GM12878 (cell line): ENCODE measurements around the gene SAFB. TPM values are rescaled to one million over a fixed set of nuclear protein-coding genes. Genes with fewer than 3 reads are reported as not detected.
A peak's percentile ranks its signal among the peaks of the same experiment; 100 is the strongest.

Source experiments
- ATF2 ChIP-seq: IDR thresholded peaks from 2 replicates; pipeline ENCODE4 v1.6.1; 2012; ENCODE audit warnings: low read length, inconsistent platforms
- BRCA1 ChIP-seq: IDR thresholded peaks from 2 replicates; pipeline ENCODE4 v1.6.1; 2011; ENCODE audit warnings: low read depth, low read length, improper control_type of control experiment
- CBFB ChIP-seq: IDR thresholded peaks from 2 replicates; pipeline ENCODE4 v1.6.1; 2016; ENCODE audit warnings: antibody characterized with exemption, low read depth
- CREB1 ChIP-seq: IDR thresholded peaks from 2 replicates; pipeline ENCODE4 v1.6.1; 2012; ENCODE audit warnings: low read depth, mild to moderate bottlenecking, inconsistent platforms
- E2F4 ChIP-seq: IDR thresholded peaks from 2 replicates; pipeline ENCODE4 v1.6.1; 2012; ENCODE audit warnings: low read depth, low read length, improper control_type of control experiment
- EGR1 ChIP-seq, 2 experiments: IDR thresholded peaks; 1 replicate in 1 of 2; 2 replicates in 1 of 2; pipeline ENCODE4 v1.6.1; 2011 to 2012; ENCODE audit warnings: low read depth in 2 of 2, low read length in 2 of 2, borderline replicate concordance in 1 of 2, mild to moderate bottlenecking in 1 of 2, moderate library complexity in 1 of 2
- HDAC6 ChIP-seq: fragments of 200-600 bp; sonication (generic); IDR thresholded peaks from one replicate; pipeline ENCODE4 v1.8.0; 2017; ENCODE audit warnings: antibody characterized with exemption; ENCODE audit not compliant: unreplicated experiment
- IRF3 ChIP-seq: fragments of 450-650 bp; IDR thresholded peaks from 2 replicates; pipeline ENCODE4 v1.6.1; 2014; ENCODE audit warnings: mild to moderate bottlenecking
- JUNB ChIP-seq: IDR thresholded peaks from 2 replicates; pipeline ENCODE4 v1.6.1; 2016; ENCODE audit warnings: antibody characterized with exemption, mild to moderate bottlenecking
- MEF2A ChIP-seq: IDR thresholded peaks from 2 replicates; pipeline ENCODE4 v1.6.1; 2011; ENCODE audit warnings: low read depth, mild to moderate bottlenecking, low read length, moderate library complexity; ENCODE audit not compliant: insufficient read depth
- MLLT1 ChIP-seq: fragments of 450-650 bp; IDR thresholded peaks from 2 replicates; pipeline ENCODE4 v1.6.1; 2016; ENCODE audit warnings: mild to moderate bottlenecking
- MYB ChIP-seq: fragments of 150-350 bp; IDR thresholded peaks from 2 replicates; pipeline ENCODE4 v1.6.1; 2014; ENCODE audit warnings: mild to moderate bottlenecking, low read depth, low read length, borderline replicate concordance
- NFIC ChIP-seq: IDR thresholded peaks from 2 replicates; pipeline ENCODE4 v1.6.1; 2012; ENCODE audit warnings: low read depth, mild to moderate bottlenecking, inconsistent platforms, low read length, moderate library complexity
- PKNOX1 ChIP-seq: fragments of 450-650 bp; IDR thresholded peaks from 2 replicates; pipeline ENCODE4 v1.6.1; 2016; ENCODE audit warnings: mild to moderate bottlenecking
- RAD21 ChIP-seq: IDR thresholded peaks from 2 replicates; pipeline ENCODE4 v1.6.1; 2011; ENCODE audit warnings: mild to moderate bottlenecking, low read depth, low read length, moderate library complexity; ENCODE audit not compliant: insufficient read depth
- RAD51 ChIP-seq: fragments of 450-650 bp; IDR thresholded peaks from 2 replicates; pipeline ENCODE4 v1.6.1; 2016; ENCODE audit warnings: moderate library complexity, mild to moderate bottlenecking, inconsistent platforms
- RELB ChIP-seq: fragments of 450-650 bp; IDR thresholded peaks from 2 replicates; pipeline ENCODE4 v1.6.1; 2017; ENCODE audit warnings: low read depth, mild to moderate bottlenecking, moderate library complexity
- SMC3 ChIP-seq: IDR thresholded peaks from 2 replicates; pipeline ENCODE4 v1.6.1; 2011; ENCODE audit warnings: low read length, improper control_type of control experiment, borderline replicate concordance
- SRF ChIP-seq, 2 experiments: IDR thresholded peaks; 2 replicates each; pipeline ENCODE4 v1.6.1; 2011; ENCODE audit warnings: low read depth in 2 of 2, low read length in 2 of 2, mild to moderate bottlenecking in 1 of 2, moderate library complexity in 1 of 2
- STAT3 ChIP-seq: IDR thresholded peaks from 2 replicates; pipeline ENCODE4 v1.6.1; 2011; ENCODE audit warnings: low read depth, low read length, improper control_type of control experiment
- SUPT20H ChIP-seq: IDR thresholded peaks from 2 replicates; pipeline ENCODE4 v1.6.1; 2011; ENCODE audit warnings: low read depth, mild to moderate bottlenecking, low read length, moderate library complexity, borderline replicate concordance; ENCODE audit not compliant: control insufficient read depth
- YBX1 ChIP-seq: fragments of 450-650 bp; IDR thresholded peaks from 2 replicates; pipeline ENCODE4 v1.6.1; 2016; ENCODE audit warnings: antibody characterized with exemption
- polyA plus RNA-seq, 11 experiments: library from polyadenylated mRNA; depleted of rRNA in 4 of 11; unstranded in 6 of 11; stranded (reverse) in 5 of 11; fragments of >200 nt; fragmentation: Nextera tagmentation in 4 of 11; fragmentation: Illumina TruSeq in 1 of 11; extraction: Ambion mirVana in 4 of 11; extraction: Trizol in 1 of 11; gene quantifications; 1 replicate in 1 of 11; 2 replicates in 10 of 11; pipeline versions ENCODE4 v1.2.1 to v1.2.3, GENCODE V29; 2011 to 2016; ENCODE audit warnings: inconsistent platforms in 2 of 11, missing spikeins in 2 of 11, low read depth in 1 of 11
- total RNA-seq, 4 experiments: library from RNA; depleted of rRNA in 3 of 4; stranded (reverse); fragments of >200 nt in 3 of 4; fragmentation: Illumina TruSeq in 1 of 4; extraction: Trizol in 1 of 4; gene quantifications; 2 replicates each; pipeline versions ENCODE4 v1.2.1 to v1.2.3, GENCODE V29; 2013 to 2021

SAFB gene
- total and polyA plus RNA-seq, 10 of the 15 experiments (the other 5 are each of a cell fraction or from before 2014, with no cell fraction given), result 1.6 to 131 (median 61.2) TPM

GRCh38 chr19:5680437-5681368 is 57.8 kb downstream of the SAFB start, which contains the start of the genes HSD11B1L and MICOS13 (continued):
- TF ChIP-seq IRF3 (no peak), NFIC (no peak), CBFB (peak; percentile 84), CREB1 (peak; percentile 90), YBX1 (no peak), RELB (peak; percentile 55; the same call in 1 of the 2 replicates), HDAC6 (peak; percentile 65), JUNB (no peak), E2F4 (no peak), SRF (IDR thresholded peaks at IDR 0.05; ENCODE audit: low read depth in 2 of 2, low read length in 2 of 2) (peak in 1 of 2 experiments; percentile 70; a peak in 2 of 4 replicates), SMC3 (no peak), SUPT20H (no peak), MLLT1 (peak; percentile 92), PKNOX1 (0 out of 2 replicates have a peak, but pooled peaks have one; percentile 41), EGR1 (IDR thresholded peaks at IDR 0.05; ENCODE audit: borderline replicate concordance in 1 of 2, low read depth in 2 of 2, low read length in 2 of 2) (no peak), MEF2A (peak; percentile 57; the same call in 1 of the 2 replicates), RAD21 (no peak), ATF2 (no peak), MYB (no peak), BRCA1 (no peak), RAD51 (peak; percentile 96), STAT3 (no peak)
